CD4-positive, alpha-beta T cell treated with Interleukin-4 for 4 hours (primary cell): ENCODE results near the gene PRPF6.

Experiments
- DNase-seq: peaks from one replicate; pipeline ENCODE4 v3.0.0-alpha.2; 2020

PRPF6 gene

GRCh38 chr20:64067733-64068307 lies 86.9 kb downstream of the PRPF6 start:
- no peak for DNase-seq

DNA sequence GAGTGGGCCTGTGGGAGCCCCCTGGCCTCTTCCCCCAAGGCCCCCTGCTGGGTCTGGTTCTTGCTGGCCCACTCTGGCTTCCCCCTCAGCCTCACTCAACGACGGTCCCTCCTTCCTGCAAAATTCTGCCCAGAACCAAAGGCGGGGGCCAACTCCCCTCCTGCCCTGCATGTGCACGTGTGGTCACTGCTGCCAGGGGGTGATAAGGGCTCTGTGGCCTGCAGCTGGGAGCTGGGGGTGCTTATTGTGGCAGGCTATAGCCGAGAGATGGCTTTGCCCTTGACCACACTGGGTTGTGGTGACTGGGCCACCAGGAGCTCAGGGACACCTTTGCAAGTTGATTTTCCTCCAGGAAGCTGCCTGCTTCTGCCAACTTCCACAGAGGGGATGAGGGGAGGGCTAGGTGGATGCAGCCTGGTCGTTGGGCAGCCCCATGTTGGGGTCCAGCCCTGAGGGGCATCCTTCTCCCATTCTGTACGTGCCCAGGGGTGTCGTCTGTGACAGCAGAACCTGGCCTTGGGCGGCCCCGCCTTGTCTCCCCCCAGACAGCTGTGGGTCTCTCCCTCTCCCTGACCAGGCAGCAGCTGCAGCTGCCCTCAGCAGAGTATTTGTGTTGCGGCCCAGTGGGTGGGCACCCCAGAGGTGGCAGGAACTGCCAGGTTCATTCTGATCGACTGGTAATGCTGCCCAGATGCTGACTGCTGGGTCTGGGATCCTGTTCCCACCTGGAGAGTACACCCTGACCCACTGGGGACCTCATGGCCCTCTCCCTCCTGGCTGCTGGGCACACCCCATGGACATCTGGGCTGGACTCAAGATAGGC lies 87.7 kb downstream of the PRPF6 start:
- no peak for DNase-seq

- no peak for DNase-seq
Measured at GRCh38 chr20:64069209-64069613, 88.3 kb downstream of the PRPF6 start.

DNA sequence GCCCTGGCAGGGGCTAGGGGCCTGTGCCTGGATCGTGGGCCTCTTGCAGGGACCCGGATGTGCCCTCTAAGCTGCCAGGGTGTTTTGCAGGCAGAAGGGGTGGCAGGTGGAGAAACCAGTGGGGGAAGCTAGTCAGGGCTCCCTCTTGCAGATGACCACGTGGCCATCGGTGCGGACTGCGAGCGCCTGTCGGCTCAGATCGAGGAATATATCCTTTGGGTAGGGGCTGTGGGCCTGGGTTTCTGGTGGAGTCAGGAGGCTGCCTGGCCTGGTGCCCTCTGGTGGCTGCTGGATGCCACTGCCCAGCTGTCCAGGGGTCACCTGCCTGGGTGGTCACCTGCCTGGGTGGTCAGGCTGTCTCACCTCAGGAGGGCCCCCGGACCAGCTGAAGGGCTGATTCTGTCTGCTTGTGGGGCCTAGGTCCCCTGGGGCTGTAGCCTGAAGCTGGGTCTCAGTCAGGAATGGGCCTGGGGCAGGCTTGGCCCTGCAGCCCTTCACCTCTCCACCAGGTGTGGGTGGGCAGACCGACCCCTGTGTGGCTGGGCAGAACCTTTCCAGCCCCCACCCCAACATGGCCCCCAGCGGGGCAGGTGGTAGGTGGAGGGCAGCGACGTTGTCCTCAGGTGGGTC lies 88.8 kb downstream of the PRPF6 start:
- DNase-seq: no peak

DNA sequence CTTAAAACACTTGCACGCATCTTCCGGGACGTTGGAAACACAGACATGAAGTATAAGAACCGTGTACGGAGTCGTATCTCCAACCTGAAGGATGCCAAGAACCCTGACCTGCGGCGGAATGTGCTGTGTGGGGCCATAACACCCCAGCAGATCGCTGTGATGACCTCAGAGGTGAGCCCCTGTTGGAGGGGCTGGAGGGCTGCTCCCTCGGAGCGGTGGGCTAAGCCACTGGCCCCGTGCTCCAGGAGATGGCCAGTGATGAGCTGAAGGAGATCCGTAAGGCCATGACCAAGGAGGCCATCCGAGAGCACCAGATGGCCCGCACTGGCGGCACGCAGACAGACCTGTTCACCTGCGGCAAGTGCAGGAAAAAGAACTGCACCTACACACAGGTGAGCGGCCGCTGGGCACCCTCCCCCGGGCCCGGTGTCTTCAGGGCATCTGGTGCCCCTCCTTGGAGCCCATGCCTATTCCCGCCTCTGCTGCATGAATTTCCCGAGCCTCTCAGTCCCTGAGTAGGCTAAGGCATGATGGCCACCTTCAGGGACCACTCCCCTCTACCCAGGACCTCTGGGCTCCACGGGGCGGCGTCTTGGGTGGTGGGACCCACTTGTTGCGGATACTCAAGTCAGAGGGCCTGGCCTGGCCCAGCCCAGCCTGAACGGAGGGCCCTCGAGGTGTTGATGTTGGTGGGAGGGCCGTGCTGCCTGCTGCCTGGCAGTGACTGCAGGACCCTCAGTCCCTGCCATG lies 89.5 kb downstream of the PRPF6 start:
- DNase-seq: no peak

GRCh38 chr20:64071341-64072332 lies 90.7 kb downstream of the PRPF6 start:
- DNase-seq: no peak

DNA sequence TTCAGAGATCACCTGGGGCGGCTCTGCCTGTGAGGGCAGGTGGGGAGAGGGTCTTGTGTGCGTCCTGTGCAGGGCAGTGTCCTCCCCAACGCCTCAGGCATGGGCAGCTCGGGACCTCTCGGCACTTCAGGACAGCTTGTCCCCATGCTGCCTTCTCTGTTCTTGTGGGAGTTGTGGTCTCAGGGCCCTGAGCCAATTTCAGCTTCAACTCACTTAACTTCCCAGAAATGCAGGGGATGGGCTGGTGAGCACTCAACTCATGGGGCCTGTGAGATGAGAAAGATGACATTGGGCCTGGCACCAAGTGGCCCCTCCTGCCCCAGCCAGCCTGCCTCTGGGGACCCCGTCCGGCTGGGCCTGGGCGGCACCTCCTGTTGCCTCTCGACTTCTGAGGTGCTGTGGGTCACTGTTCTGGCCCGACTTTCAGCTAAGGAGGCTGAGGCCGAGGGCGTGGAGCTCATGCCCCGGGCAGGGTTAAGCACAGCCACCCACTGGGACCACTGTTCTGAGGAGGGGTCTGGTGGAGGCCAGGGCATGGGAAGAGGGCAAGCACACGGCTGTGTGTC lies 91.6 kb downstream of the PRPF6 start:
- DNase-seq: no peak

DNA sequence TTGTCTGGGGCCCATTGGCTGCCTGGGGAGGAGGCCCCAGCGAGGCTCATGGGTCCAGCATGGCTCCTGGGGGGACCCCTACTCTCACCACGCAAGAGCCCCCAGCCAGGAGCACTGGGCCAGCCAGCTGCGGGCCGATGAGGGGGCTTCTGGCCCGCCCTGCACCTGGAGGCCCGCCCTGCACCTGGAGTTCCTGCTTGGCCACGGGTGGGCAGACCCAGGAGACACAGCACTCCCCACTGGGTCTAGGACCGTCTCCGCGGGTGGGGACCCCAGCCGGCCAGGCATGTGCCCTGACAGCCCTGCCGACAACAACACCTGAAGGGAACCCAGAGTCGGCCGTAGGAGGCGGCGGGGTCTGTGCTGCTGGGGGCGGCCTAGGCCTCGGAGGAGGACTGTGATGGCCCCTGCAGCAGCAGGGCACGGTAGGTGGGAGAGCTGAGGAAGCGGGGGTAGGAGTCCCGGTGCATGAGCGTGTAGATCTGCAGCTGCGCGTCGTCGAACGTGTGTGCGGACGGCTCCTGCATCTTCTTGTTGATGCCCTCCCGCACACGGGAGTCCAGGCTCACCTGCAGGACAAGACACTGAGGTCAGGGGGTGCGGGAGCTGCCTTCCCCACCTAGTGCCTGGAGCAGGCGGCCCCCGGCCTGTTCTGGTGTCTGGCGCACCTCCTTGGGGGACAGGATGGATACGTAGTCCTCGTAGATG lies 92.7 kb downstream of the PRPF6 start:
- no peak for DNase-seq

GRCh38 chr20:64074184-64074789 lies 93.4 kb downstream of the PRPF6 start:
- no peak for DNase-seq

DNA sequence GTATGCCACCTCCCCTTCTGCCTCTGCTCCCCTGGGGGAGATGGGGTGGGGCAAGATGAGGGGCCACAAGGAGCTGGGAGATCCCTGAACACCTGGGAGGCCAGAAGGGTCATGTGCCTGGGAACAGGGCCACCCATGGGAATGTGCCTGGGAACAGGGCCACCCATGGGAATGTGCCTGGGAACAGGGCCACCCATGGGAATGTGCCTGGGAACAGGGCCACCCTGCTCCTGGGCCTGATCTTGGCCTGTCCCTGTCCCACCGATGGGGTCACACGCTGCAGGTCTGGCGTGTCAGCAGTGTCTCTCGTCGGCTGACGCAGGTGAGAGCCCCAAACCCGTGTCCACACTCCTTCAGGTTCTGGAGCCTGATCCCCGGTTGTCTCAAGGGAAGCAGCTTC lies 94.0 kb downstream of the PRPF6 start:
- no peak for DNase-seq

DNA sequence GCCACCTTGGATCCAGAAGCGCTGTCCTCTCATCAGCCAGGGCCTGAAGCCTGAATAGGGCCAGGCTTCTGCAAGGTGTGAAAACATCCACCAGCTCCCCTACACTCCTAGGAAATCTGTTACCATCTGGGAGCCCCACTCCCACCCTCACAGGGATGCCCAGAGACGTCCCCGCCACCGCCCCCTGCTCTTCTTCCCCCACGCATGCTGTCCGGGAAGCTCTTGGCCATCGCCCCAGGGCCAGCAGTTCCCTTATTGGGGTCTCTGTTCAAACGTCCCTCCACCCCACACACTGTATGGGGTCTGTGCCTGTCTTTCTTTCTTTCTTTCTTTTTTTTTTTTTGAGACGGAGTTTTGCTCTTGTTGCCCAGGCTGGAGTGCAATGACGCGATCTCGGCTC lies 94.6 kb downstream of the PRPF6 start:
- no peak for DNase-seq

- no peak for DNase-seq
Measured at GRCh38 chr20:64076061-64076997, 95.4 kb downstream of the PRPF6 start.

- peak; percentile 44 for DNase-seq
Measured at GRCh38 chr20:64077094-64077493, 96.2 kb downstream of the PRPF6 start.

DNA sequence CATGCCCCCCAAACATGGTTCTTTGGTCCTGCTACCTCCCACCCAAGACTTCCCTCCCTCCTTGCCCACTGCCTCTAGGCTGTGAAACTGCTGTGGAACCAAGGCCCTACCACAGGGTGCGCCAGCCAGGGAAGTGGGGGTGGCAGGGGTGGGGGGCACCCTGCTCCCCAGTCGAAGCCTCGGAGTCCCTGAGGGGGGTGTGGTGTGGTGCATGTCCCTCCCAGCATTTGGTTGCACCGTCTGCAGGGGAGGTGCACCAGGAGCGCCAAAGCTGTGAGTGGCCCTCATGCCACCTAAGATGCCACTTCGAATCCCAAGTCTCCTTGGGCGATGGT lies 96.6 kb downstream of the PRPF6 start:
- DNase-seq: no peak

DNA sequence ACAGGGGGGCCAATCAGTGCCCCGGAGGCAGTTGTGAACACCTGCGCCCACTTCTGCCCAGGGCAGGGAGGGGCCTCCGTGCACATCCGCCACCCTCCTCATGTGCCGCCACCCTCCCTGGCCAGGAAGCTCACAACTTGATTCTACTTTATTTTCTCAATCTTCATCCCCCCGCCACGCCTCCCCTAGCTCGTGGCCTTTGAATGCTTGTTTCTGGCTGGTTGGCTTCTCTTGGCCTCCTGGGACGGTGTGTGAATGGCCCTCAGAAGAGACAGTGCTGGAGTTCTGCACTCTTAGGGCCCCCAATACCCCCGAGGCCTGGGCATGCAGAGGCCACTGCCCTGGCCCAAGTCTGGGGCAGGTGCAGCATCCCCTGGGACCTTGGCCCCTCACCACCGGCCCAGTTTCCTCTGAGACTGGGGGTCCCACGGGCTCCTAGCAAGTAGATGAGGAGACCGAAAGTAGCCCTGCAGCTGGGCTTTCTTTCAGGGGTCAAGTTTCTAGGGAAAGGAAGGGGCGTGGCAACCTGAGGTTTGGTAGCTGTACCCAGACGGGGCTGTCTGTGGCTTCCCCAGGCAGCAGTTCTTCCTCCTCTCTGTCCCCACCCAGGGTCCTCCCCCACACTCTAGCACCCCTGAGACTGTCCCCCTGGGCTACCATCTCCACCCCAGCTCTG lies 97.1 kb downstream of the PRPF6 start:
- peak; percentile 63 for DNase-seq

- DNase-seq: no peak
Measured at GRCh38 chr20:64078934-64079272, 98.0 kb downstream of the PRPF6 start.

DNA sequence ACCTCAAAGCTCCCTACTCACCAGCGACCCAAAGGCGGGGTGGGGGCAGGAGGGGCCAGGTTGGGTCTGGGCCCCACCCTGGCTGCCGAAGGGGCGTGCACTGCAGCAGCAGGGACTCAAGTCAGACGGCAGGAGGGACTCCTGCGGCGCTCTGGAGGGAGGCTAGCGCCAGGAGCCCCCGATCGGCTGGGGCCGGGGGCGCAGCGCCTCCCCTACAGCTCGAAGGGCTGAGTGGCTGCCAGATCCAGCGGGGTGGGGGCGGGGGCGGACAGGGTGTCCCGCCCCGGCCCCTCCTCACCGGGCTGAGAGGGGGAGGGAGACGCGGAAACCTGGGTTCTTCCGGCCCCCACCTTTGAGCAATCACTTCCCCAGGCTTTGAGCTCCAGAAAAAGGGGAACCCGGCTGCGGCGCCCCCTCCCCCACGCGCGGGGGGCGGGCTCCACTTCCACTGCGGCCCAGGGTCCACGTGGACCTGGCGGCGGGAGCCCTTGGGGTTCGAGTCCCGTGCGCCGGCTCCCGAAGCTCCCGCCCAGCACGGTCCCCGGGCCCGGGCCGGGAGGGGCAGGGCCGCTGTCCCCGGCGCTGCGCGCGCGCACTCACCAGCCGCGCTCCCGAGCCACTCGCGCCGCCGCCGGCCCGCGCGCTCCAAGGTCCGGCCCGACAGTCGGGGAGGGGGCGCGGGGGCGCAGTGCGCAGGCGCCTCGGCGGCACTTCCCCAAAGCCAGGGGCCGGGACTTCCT lies 98.5 kb downstream of the PRPF6 start, which contains the start of gene RGS19:
RGS19 (minus strand) TSS at position 246 of the 740 bp plus-strand sequence. CDS start 2,632 bp downstream, outside the sequence.
- peak; percentile 73 for DNase-seq
